Brain microvascular endothelial cell (primary cell): Measurements from ENCODE around the gene ZNF626.
A peak's percentile ranks its signal among the peaks of the same experiment; 100 is the strongest.
"Not testable (repeated sequence)": the region's sequence is repeated elsewhere in the genome, so short reads cannot be mapped to it uniquely, and the experiment has no call there.

Source experiments
- DNase-seq: peaks from one replicate; pipeline ENCODE4 v3.0.0-alpha.2; 2020
- H3K27ac ChIP-seq: fragments of 250-450 bp; sonication (Bioruptor Pico); 2 replicates; pipeline ENCODE4 v1.5.1; 2020; ENCODE audit warnings: mild to moderate bottlenecking, moderate library complexity
- H3K27me3 ChIP-seq: fragments of 250-450 bp; sonication (Bioruptor Pico); replicated peaks from 2 replicates; pipeline ENCODE4 v1.5.1; 2020; ENCODE audit warnings: mild to moderate bottlenecking
- H3K36me3 ChIP-seq: fragments of 250-450 bp; sonication (Bioruptor Pico); replicated peaks from 2 replicates; pipeline ENCODE4 v1.5.1; 2020; ENCODE audit warnings: mild to moderate bottlenecking
- H3K4me3 ChIP-seq: 2 replicates; pipeline ENCODE4 v1.5.1; 2011; ENCODE audit warnings: low read depth, mild to moderate bottlenecking, control low read depth, low read length, moderate library complexity
- in situ Hi-C: cut with HindIII; loops from 2 replicates; pipeline ENCODE4 v1.10.0; 2017; ENCODE audit warnings: low sequenced_read_pairs, low pct_ligation_motif_present
- TF ChIP-seq, protein P1 (sequence below): IDR thresholded peaks from 2 replicates; pipeline ENCODE4 v1.5.1; 2011; ENCODE audit warnings: low read depth, mild to moderate bottlenecking, moderate library complexity, low read length, control low read depth, inconsistent platforms; ENCODE audit errors: missing control alignments

The ZNF626 gene

DNA sequence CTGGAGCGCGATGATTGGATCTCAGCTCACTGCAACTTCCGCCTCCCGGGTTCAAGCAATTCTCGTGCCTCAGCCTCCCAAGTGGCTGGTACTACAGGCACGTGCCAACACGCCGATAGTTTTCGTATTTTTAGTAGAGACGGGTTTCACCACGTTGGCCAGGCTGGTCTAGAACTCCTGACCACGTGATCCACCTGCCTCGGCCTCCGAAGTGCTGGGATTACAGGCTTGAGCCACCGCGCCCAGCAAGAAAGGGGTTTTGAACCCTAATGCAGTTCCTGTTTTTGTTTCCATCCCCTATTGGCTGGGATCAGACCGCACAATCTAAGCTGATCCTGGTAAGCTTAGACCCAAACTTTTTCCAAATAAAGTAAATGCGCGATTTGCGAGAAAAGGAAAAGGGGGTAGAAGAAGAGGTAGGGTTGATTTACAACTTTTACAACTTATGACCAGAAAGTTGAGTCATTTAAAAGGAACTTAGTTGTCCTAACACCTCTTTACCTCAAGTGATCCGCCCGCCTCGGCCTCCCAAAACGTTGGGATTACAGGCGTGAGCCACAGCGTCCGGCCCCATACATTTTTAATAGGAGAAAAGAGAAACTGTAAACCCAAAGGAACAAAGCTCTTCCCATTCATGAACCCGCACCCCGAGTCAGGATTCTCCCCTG is 764 bp downstream of the ZNF626 start:
- Histone ChIP-seq H3K36me3 (peaks cover 12% of the 10 kb centered on the region), H3K4me3 (peak overlapping the region; percentile 82), H3K27ac (peak overlapping the region; percentile 87), H3K27me3 (no peaks in the 10 kb centered on the region)
- TF ChIP-seq, protein P1, sequence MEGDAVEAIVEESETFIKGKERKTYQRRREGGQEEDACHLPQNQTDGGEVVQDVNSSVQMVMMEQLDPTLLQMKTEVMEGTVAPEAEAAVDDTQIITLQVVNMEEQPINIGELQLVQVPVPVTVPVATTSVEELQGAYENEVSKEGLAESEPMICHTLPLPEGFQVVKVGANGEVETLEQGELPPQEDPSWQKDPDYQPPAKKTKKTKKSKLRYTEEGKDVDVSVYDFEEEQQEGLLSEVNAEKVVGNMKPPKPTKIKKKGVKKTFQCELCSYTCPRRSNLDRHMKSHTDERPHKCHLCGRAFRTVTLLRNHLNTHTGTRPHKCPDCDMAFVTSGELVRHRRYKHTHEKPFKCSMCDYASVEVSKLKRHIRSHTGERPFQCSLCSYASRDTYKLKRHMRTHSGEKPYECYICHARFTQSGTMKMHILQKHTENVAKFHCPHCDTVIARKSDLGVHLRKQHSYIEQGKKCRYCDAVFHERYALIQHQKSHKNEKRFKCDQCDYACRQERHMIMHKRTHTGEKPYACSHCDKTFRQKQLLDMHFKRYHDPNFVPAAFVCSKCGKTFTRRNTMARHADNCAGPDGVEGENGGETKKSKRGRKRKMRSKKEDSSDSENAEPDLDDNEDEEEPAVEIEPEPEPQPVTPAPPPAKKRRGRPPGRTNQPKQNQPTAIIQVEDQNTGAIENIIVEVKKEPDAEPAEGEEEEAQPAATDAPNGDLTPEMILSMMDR = no peak
- in situ Hi-C loops = no loop called here
- DNase-seq = peak; percentile 2

DNA sequence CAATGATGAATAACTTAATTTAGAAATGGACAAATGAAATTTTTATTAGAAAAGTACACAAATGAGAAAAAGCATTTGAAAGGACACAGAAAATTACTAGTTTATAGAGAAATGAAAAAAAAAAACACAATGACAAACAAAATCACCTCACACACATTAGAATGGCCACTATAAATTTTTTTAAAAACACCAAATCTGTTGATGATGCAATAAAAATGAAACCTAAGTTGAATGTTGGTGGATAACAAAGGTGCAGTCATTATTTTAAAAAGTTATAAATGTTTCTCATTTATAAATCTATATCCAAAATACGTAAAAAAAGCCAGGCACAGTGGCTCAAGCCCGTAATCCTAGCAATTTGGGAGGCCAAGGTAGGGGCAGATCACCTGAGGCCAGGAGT is 20.8 kb downstream of the ZNF626 start:
- in situ Hi-C loops = no loop called here
- H3K27ac ChIP-seq = no peak overlapping the region
- peaks cover 16% of the 10 kb centered on the region for H3K36me3 ChIP-seq
- no peak for DNase-seq
- H3K4me3 ChIP-seq = no peak overlapping the region
- TF ChIP-seq, protein P1 = no peak
- no peaks in the 10 kb centered on the region for H3K27me3 ChIP-seq

DNA sequence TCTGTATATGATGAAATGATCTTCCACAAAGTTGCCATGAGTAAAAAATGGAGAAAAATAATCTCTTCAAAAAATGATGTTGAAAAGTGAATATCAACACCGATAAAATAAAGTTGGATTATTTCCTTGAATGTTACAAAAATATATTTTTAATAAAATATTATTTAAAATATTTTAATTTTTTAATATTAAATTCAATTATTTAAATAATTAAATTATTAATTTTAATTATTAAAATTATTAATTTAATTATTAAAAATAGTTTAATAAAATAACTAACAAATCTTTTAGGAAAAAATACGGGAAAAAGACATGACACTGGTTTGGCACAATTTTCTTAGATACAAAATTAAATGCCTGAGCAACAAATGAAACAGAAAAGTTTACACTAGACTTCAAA is 21.3 kb downstream of the ZNF626 start:
- peaks cover 17% of the 10 kb centered on the region for H3K36me3 ChIP-seq
- no peaks in the 10 kb centered on the region for H3K27me3 ChIP-seq
- DNase-seq = no peak
- H3K4me3 ChIP-seq = no peak overlapping the region
- in situ Hi-C loops = no loop called here
- H3K27ac ChIP-seq = no peak overlapping the region
- TF ChIP-seq, protein P1 = no peak

DNA sequence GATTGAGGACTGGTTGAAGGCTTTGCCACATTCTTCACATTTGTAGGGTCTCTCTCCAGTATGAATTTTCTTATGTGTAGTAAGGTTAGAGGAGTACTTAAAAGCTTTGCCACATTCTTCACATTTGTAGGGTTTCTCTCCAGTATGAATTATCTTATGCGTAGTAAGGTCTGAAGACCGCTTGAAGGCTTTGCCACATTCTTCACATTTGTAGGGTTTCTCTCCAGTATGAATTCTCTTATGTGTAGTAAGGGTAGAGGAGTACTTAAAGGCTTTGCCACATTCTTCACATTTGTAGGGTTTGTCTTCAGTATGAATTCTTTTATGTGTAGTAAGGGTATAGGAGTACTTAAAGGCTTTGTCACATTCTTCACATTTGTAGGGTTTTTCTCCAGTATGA is 36.8 kb downstream of the ZNF626 start:
- DNase-seq, H3K27ac ChIP-seq, H3K4me3 ChIP-seq, H3K27me3 ChIP-seq, H3K36me3 ChIP-seq, in situ Hi-C loops: not testable (repeated sequence)

DNA sequence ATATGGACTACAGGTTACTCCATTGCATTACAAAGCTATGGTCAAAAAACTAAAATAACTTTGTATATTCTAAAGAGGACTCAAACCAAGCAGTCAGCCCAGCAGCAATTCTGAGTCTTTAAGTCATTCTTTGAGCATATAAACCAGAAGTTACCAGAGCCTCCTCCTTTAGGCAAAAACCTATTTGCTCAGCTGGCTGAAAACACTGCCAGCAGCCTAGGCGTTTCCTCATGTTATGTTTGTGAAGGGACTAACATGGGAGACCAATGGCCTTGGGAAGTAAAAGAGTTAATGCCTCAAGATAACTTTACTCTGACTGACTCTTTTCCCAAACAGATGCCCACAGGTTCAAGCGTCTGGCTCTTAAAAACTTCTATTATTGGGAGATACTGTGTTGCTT is 45.3 kb downstream of the ZNF626 start:
- in situ Hi-C loops = no loop called here
- no peaks in the 10 kb centered on the region for H3K36me3 ChIP-seq
- TF ChIP-seq, protein P1 = no peak
- no peak overlapping the region for H3K27ac ChIP-seq
- H3K27me3 ChIP-seq = no peaks in the 10 kb centered on the region
- H3K4me3 ChIP-seq = no peak overlapping the region
- DNase-seq = no peak

DNA sequence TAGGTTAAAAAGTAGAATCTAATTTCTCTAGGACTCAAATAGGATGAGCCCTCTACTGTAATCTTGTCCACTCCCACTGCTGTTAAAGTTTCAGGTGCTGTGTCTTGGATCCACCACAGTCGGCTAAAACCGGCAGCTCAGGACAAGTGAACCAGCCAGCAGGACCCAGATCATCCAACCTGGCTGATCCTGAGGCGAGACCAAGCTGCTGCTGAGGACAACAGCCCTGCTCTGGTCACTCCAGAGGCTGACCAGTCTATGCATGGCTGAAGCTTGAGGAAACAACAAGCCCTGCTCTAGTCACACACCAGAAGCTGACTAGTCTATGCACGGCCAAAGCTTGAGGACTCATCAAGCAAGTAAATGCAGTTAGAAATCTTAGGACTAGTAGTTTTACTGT is 46.4 kb downstream of the ZNF626 start:
- DNase-seq, H3K27ac ChIP-seq, H3K27me3 ChIP-seq, H3K36me3 ChIP-seq, H3K4me3 ChIP-seq, in situ Hi-C loops: not testable (repeated sequence)

DNA sequence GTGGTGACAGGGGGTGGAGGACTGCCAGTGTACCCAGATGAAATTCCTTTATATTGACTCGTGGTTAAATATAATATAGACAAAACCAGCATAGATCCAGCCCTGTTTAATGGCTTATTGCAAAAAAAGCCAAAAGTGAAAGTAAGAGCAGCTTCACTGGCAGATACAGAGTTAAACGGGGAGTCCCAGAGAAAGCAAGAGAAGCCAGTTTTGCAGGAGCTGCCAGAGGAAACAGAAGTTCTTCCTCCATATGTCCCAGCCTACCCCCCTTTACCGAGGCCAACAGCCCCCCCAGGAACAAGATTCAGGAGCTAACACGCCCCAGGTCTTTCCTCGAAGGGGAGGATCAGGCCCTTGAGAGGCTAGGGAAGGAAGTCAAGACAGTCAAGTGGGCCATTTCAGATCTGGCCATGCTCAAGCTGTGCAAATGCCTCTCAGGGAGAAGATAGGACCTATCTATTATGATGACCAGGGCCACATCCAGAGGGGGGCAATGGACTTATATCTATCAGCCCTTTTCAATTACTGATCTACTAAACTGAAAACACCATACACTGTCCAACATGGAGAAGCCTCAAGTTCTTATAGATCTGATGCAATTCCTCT is 48.6 kb downstream of the ZNF626 start:
- in situ Hi-C loops = no loop called here
- Histone ChIP-seq H3K4me3 (no peak overlapping the region), H3K27ac (no peak overlapping the region), H3K27me3 (no peaks in the 10 kb centered on the region), H3K36me3 (no peaks in the 10 kb centered on the region)
- TF ChIP-seq, protein P1 = no peak
- DNase-seq = no peak
